NCI-H345 treated with DMSO at 0.1 percent for 48 hours (cell line): Measurements from ENCODE around the gene HSD17B2.

ENCODE experiments used
- DNase-seq: peaks from one replicate; lab custom pipeline; 2025; ENCODE audit not compliant: unreplicated experiment; lab: John Stamatoyannopoulos, UW

The HSD17B2 gene

DNA sequence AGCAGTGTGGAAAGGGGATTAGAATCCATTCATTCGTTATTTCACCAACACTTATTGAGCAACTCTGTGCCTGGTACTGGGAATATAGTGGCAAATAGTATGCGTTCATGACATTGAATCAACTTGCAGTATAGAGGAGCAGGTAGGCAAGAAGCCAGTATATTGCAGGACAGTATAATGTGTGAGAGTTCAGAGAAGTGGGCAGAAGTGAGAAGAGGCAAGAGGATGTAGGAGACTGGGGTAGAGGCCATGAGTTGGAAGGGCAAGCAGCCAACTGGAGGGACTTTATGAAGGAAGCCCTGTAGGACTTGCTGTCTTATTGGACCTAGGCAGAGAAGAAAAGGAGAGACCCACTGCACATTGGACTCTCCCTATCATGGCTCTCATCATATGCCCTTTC is 12.3 kb downstream of the HSD17B2 start:
- DNase-seq = no peak

- no peak for DNase-seq
These were observed 12.7 kb downstream of the HSD17B2 start for GRCh38 chr16:82047787-82048186.

GRCh38 chr16:82049484-82049883 is 14.4 kb downstream of the HSD17B2 start:
- no peak for DNase-seq

DNA sequence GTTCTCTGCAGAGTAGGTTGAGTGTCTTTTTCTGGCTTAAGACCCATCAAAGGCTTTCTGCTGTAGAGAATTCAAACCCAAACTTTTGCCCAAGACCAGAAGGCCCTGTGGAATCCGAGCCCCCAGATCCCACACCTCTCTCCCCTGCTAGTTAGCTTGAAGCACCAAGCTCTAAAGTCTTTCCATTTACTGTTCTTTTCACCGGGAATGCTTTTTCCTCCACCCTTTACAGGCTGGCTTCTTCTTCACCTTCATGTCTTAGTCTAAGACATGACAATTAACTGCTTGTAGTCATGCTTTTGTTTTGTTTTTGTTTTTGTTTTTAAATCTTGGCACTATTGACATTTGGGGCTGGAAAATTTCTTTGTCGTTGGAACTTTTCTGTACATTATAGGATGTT is 15.5 kb downstream of the HSD17B2 start:
- no peak for DNase-seq

DNA sequence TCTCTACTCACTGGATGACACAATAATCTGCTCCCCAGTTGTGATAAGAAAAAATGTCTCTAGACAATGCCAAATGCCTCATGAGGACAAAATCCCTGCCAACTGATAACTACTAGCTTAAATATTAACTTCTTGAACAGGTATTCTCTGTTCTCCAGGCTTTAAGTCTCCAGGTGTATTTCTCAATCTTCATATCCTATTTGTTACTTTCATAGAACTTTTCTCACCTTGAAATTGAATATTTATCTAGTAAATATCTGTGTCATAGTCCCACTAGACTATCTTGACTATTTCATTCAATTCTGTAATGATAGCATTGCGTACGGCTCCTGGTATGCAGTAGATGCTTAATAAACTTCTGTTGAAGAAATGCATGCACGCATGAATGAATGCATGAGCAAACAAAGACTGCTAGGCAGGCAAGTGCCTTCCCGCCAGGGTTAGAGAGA is 15.9 kb downstream of the HSD17B2 start:
- DNase-seq = no peak

- DNase-seq = no peak
These were observed 16.6 kb downstream of the HSD17B2 start for GRCh38 chr16:82051656-82052055.

DNA sequence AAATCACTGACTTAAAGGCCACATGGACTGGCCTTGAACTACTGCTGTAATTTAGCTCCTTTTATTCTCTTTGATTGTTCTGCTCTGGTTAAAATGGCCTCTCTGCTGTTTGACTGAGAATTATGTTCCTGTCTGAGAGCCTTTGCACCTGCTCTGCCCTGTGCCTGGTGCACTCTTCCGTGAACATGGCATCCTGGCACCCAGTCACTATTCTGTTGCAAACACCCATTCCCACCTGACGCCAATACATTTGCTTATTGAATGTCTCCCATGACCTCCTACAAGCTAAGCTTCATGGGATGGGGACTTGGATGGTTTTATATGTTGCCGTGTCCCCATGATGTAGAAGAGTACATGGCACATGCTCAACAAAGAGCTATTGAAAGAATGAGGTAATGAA is 20.1 kb downstream of the HSD17B2 start:
- DNase-seq = no peak

DNA sequence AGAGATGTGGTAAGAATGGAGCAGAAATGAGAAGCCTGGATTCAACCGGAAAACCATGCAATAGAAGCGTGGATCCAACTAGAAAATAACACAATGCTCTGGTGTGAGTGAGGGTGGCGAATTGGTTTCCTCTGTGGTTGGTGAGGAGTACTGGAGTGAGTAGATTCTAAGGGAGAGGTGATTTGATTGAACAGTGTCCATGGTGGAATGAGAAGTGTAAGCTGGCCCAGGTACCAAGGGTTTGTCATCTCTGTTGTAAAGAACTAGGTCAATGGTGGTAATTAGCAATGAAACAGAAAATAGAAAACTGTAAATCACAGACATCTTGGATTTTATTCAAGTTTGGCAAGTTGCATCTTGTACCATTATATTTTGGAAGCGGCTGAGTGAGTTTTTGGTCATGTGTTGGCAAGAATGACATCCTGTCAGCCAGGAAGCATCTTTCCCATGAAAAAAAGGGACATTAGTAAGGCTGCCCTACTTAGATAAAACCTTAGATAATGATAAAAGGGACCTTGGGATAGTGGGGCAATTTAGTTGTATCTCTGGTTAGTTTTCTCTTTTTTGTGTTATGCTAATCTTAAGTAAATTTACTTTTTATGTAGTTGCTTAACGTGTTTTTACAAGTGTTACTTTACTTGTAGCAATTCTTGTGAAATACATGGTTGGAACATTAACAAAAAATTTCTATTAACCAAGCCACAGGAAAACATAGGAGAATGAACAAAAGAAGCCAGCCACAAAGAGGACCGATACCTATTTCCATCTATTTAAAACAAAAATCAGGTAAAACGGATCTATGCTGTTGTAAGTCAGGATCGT is 20.9 kb downstream of the HSD17B2 start:
- no peak for DNase-seq

GRCh38 chr16:82056550-82056896 is 21.5 kb downstream of the HSD17B2 start:
- no peak for DNase-seq

- no peak for DNase-seq
These were observed 24.3 kb downstream of the HSD17B2 start for GRCh38 chr16:82059161-82059982.

- DNase-seq = no peak
These were observed 24.9 kb downstream of the HSD17B2 start for GRCh38 chr16:82059983-82060421.

DNA sequence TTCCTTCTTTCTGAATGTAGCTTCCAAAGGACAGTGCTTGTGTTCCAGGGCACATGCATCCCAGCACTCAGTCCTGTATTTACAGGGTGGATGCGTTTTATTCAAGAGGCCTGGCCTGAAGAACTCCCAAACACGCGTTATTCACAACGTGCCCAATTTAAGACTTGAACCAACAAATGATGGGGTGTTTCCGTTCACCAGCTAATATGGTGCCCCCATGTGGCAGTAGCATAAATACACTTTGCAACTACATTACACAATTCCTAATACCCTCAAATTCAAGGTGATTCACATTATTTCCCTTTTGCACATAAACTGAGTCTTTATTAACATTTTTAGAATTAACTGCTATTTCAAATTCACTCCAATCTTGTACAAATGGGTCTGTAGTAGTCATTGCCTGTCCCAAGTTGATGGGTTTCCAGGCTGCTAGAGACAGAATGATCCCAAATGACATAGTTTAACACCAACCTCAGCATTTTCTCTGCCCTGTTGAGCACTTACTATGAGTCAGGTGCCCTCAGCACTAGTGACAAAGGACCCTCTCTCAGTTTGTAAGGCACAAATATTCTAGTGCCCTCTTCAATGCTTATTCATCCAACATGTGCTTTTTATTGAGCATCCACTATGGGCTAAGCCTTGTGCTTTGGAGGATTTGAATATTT is 26.9 kb downstream of the HSD17B2 start:
- DNase-seq = no peak

- no peak for DNase-seq
These were observed 27.6 kb downstream of the HSD17B2 start for GRCh38 chr16:82062645-82063058.

DNA sequence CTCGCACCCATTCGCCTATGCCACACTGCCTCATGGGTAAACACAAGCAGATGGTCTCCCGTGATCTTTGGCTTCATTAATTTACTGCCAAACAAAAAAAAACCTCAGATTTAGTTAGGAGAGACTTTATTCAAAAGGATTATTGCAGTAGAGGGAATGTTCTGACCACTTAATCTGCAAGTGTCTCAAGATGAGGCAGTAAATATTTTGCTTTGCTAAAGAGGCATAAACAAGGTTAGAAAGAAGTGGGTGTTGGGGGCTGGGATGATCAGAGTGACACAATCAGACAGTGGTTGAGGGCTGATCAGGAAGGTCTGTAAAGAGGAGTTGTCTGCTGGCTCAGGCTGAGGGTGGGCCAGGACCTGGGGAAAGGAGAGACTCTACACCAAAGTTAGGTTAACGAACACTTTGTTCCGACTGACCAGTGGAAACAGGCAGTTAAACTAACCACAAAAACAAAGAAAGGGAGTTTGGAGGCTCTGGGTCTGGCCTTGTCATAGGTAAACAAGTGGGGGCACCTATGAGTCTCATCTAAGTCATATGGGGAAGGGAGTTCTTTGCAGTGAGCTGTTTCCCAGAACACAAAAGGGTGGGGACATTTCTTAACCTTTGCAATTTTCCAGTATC is 28.5 kb downstream of the HSD17B2 start:
- DNase-seq = no peak

DNA sequence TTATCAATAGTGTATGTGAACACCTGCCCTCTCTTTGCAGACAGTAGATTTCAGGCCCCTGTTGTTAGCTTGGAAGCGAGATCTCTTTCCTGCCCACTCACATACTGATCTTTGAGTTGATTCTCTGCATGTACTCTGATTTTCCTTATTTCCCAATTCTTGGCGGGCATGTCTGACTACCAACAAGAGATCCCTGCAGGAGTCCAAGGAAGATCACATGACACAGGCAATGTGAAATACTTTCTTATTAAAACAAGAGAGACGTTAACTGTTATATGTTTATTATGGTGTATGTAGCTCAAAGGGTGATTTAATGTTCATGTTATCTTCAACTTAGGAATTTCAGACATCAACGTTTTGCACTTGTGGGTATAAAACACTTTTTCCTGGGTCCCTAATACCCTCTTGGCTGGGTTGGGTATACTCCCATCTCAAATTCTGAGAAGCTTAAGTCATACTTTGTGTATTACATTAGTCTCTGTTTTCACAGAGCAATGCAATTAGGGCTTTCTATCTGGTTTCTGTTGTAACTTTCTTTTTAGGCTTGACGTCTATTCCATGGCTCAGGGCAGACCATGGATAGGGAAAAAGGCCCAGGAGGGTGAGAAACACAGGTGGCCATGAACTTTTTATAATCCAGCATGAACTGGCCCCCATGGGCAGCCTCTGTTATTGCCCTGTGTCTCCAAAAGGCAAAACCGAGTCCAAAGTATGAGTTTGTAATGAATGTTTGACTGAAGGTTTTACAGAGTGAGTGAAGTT is 32.2 kb downstream of the HSD17B2 start:
- no peak for DNase-seq

- DNase-seq = no peak
These were observed 32.8 kb downstream of the HSD17B2 start for GRCh38 chr16:82067804-82068325.

GRCh38 chr16:82070656-82071369 is 35.8 kb downstream of the HSD17B2 start:
- DNase-seq = no peak

GRCh38 chr16:82071421-82071820 is 36.4 kb downstream of the HSD17B2 start:
- no peak for DNase-seq

- DNase-seq = no peak
These were observed 37.3 kb downstream of the HSD17B2 start for GRCh38 chr16:82072313-82072712.
